SK-N-SH (cell line): ENCODE data around the gene CAPSL. TPM values are rescaled to one million over a fixed set of nuclear protein-coding genes. Genes with fewer than 3 reads are reported as not detected.

Experiments
- CTCF ChIA-PET: fragments of 300-600, 350-600 bp; formaldehyde crosslinking; extraction: SDS; loops from one replicate; lab custom pipeline; 2021; lab: Yijun Ruan, JAX
- POLR2A ChIA-PET: fragments of 350-600 bp; sonication (Branson Sonifier 250); formaldehyde crosslinking; extraction: SDS; loops from one replicate; lab custom pipeline; 2020; ENCODE audit warnings: antibody characterized with exemption, inconsistent platforms; lab: Yijun Ruan, JAX
- DNase-seq: peaks from one replicate; pipeline ENCODE4 v3.0.0; 2012
- H2AFZ ChIP-seq: fragments of 200-600 bp; sonication (generic); 2 replicates; pipeline ENCODE4 v1.8.1; 2016; ENCODE audit warnings: antibody characterized with exemption, mild to moderate bottlenecking, low read depth
- H3F3A ChIP-seq: fragments of 200-600 bp; sonication (generic); replicated peaks from 2 replicates; pipeline ENCODE3; 2016; ENCODE audit warnings: antibody characterized with exemption, mild to moderate bottlenecking; ENCODE audit not compliant: insufficient read depth
- H3K27ac ChIP-seq, 2 experiments: fragments of 200-500 bp in 1 of 2; fragments of 200-600 bp in 1 of 2; sonication (Bioruptor generic) in 1 of 2; sonication (generic), shearing (Covaris generic) in 1 of 2; 2 replicates each; pipeline versions ENCODE4 v1.5.1 to v1.6.1; 2014 to 2016; ENCODE audit warnings: low read depth in 2 of 2, inconsistent platforms in 1 of 2, low read length in 1 of 2, mild to moderate bottlenecking in 1 of 2, mixed read lengths in 1 of 2
- H3K27me3 ChIP-seq: fragments of 200-600 bp; sonication (generic), shearing (Covaris generic); 2 replicates; pipeline ENCODE4 v1.6.1; 2016; ENCODE audit warnings: mixed run types; ENCODE audit not compliant: insufficient read depth
- H3K36me3 ChIP-seq, 2 experiments: fragments of 200-500 bp in 1 of 2; fragments of 200-600 bp in 1 of 2; sonication (Bioruptor generic) in 1 of 2; sonication (generic) in 1 of 2; replicated peaks in 1 of 2; 2 replicates each; pipeline versions ENCODE3 to v1.5.1; 2014 to 2016; ENCODE audit warnings: low read length in 1 of 2, mild to moderate bottlenecking in 1 of 2; ENCODE audit not compliant: insufficient read depth in 2 of 2, control insufficient read depth in 1 of 2
- H3K4me1 ChIP-seq, 2 experiments: fragments of 200-500 bp in 1 of 2; fragments of 200-600 bp in 1 of 2; sonication (Bioruptor generic) in 1 of 2; sonication (generic), shearing (Covaris generic) in 1 of 2; 2 replicates each; pipeline versions ENCODE4 v1.5.1 to v1.6.1; 2014 to 2016; ENCODE audit warnings: low read depth in 1 of 2, low read length in 1 of 2, mixed run types in 1 of 2; ENCODE audit not compliant: insufficient read depth in 2 of 2, control insufficient read depth in 1 of 2
- H3K4me2 ChIP-seq: fragments of 200-600 bp; sonication (generic), shearing (Covaris generic); 2 replicates; pipeline ENCODE4 v1.6.1; 2017; ENCODE audit warnings: mixed run types
- H3K4me3 ChIP-seq, 2 experiments: fragments of 200-500 bp in 1 of 2; fragments of 200-600 bp in 1 of 2; sonication (Bioruptor generic) in 1 of 2; sonication (generic), shearing (Covaris generic) in 1 of 2; 2 replicates each; pipeline versions ENCODE4 v1.5.1 to v1.8.1; 2014 to 2016; ENCODE audit warnings: low read depth in 2 of 2, inconsistent platforms in 1 of 2, low read length in 1 of 2, mild to moderate bottlenecking in 1 of 2, mixed read lengths in 1 of 2, moderate library complexity in 1 of 2
- H3K79me2 ChIP-seq: fragments of 200-600 bp; sonication (generic); 2 replicates; pipeline ENCODE4 v1.8.1; 2017; ENCODE audit warnings: mild to moderate bottlenecking; ENCODE audit not compliant: insufficient read depth
- H3K9ac ChIP-seq: fragments of 200-600 bp; sonication (generic); 2 replicates; pipeline ENCODE4 v1.6.1; 2017; ENCODE audit warnings: mixed run types
- H3K9me2 ChIP-seq: fragments of 200-600 bp; sonication (generic); 2 replicates; pipeline ENCODE4 v1.6.1; 2017; ENCODE audit warnings: mixed run types
- H3K9me3 ChIP-seq: fragments of 200-600 bp; sonication (generic); 2 replicates; pipeline ENCODE4 v1.6.1; 2017; ENCODE audit warnings: mixed run types, mild to moderate bottlenecking, moderate library complexity
- H4K20me1 ChIP-seq: fragments of 200-600 bp; sonication (generic); 2 replicates; pipeline ENCODE4 v1.6.1; 2017; ENCODE audit warnings: mild to moderate bottlenecking, mixed run types; ENCODE audit not compliant: insufficient read depth
- CTCF ChIP-seq: fragments of 200-600 bp; sonication (generic); IDR thresholded peaks from 2 replicates; pipeline ENCODE4 v1.6.1; 2017; ENCODE audit warnings: antibody characterized with exemption, mild to moderate bottlenecking, moderate library complexity
- EP300 ChIP-seq, 2 experiments: IDR thresholded peaks; 2 replicates each; pipeline versions ENCODE4 v1.4.0 to v1.6.1; 2012; ENCODE audit warnings: borderline replicate concordance in 1 of 2, low read depth in 1 of 2, low read length in 1 of 2
- FOSL2 ChIP-seq: IDR thresholded peaks from 2 replicates; pipeline ENCODE4 v1.4.0; 2012; ENCODE audit warnings: low read depth, mild to moderate bottlenecking, moderate library complexity, borderline replicate concordance
- GATA2 ChIP-seq: sonication (generic); formaldehyde crosslinking; IDR thresholded peaks from 2 replicates; pipeline ENCODE4 v1.5.0; 2020; ENCODE audit warnings: mild to moderate bottlenecking, missing genetic modification reagents
- RCOR1 ChIP-seq: fragments of 150-350 bp; IDR thresholded peaks from 2 replicates; pipeline ENCODE4 v1.6.1; 2017; ENCODE audit warnings: antibody characterized with exemption, low read length
- REST ChIP-seq: IDR thresholded peaks from 2 replicates; pipeline ENCODE4 v1.6.1; 2012; ENCODE audit warnings: mild to moderate bottlenecking, low read depth, low read length, moderate library complexity
- SIN3A ChIP-seq: IDR thresholded peaks from 2 replicates; pipeline ENCODE4 v1.6.1; 2012; ENCODE audit warnings: low read depth, mild to moderate bottlenecking, low read length, moderate library complexity, borderline replicate concordance
- TCF12 ChIP-seq: IDR thresholded peaks from 2 replicates; pipeline ENCODE4 v1.4.0; 2012
- TEAD4 ChIP-seq: IDR thresholded peaks from 2 replicates; pipeline ENCODE4 v1.4.0; 2012; ENCODE audit warnings: mild to moderate bottlenecking, borderline replicate concordance; ENCODE audit not compliant: insufficient read depth
- WGBS: methylation state at CpG from one replicate; pipeline ENCODE4 v1.1.6; 2017; ENCODE audit warnings: low lambda C conversion rate; 5-methylcytosine and 5-hydroxymethylcytosine counted together
- polyA plus RNA-seq, 3 experiments: library from polyadenylated mRNA; depleted of rRNA; stranded (reverse); fragments of >200 nt; gene quantifications; 2 replicates each; pipeline ENCODE4 v1.2.3, GENCODE V29; 2012

The CAPSL gene
- polyA plus RNA-seq, 1 of the 3 experiments (the other 2 are of a cell fraction) = 0.23 TPM

- H3K36me3 ChIP-seq = peaks cover 0 to 15% of the 10 kb centered on the region in 2 experiments
- no peak for DNase-seq
- no peak overlapping the region for H3K4me2 ChIP-seq
- no peak for TF ChIP-seq EP300 (IDR thresholded peaks at IDR 0.05; ENCODE audit: borderline replicate concordance in 1 of 2, low read depth in 1 of 2, low read length in 1 of 2)
- H3K4me3 ChIP-seq = no peak overlapping the region
- H3F3A ChIP-seq = peaks cover 21% of the 10 kb centered on the region
- H4K20me1 ChIP-seq = no peaks in the 10 kb centered on the region
- peaks cover 0 to 36% of the 10 kb centered on the region in 2 experiments; a peak in 2 of 4 replicates for H3K4me1 ChIP-seq
- no peaks in the 10 kb centered on the region for H3K9me2 ChIP-seq
- ChIA-PET POLR2A (no interaction called here), CTCF (no interaction called here)
- no peak overlapping the region for H3K9ac ChIP-seq
- peaks cover 6% of the 10 kb centered on the region; the same call in 1 of the 2 replicates for H3K79me2 ChIP-seq
- H3K27ac ChIP-seq = no peak overlapping the region
- no peaks in the 10 kb centered on the region for H3K9me3 ChIP-seq
- no peaks in the 10 kb centered on the region for H3K27me3 ChIP-seq
- WGBS = 93% methylated on average over 1 of the region's 1 CpG
- H2AFZ ChIP-seq = no peak overlapping the region
These were observed 77.7 kb downstream of the CAPSL start for GRCh38 chr5:35860686-35861085.

GRCh38 chr5:35859101-35859661 is 79.2 kb downstream of the CAPSL start:
- peaks cover 0 to 36% of the 10 kb centered on the region in 2 experiments; a peak in 2 of 4 replicates for H3K4me1 ChIP-seq
- H3K27ac ChIP-seq = peak overlapping the region; percentile 6 to 87; a peak in 3 of 4 replicates
- H2AFZ ChIP-seq = peak overlapping the region; percentile 40
- peaks cover 0 to 10% of the 10 kb centered on the region in 2 experiments for H3K36me3 ChIP-seq
- POLR2A ChIA-PET = no interaction called here
- H3K9ac ChIP-seq = peak overlapping the region; percentile 20; the same call in 1 of the 2 replicates
- H3F3A ChIP-seq = peaks cover 21% of the 10 kb centered on the region
- TF ChIP-seq CTCF = no peak
- TF ChIP-seq TEAD4 = no peak
- TF ChIP-seq FOSL2 = no peak
- TF ChIP-seq GATA2 = no peak
- no peak for TF ChIP-seq TCF12
- no peak for TF ChIP-seq RCOR1
- no peak for TF ChIP-seq REST
- TF ChIP-seq SIN3A = no peak
- H3K9me3 ChIP-seq = no peaks in the 10 kb centered on the region
- no peaks in the 10 kb centered on the region for H3K27me3 ChIP-seq
- H4K20me1 ChIP-seq = no peaks in the 10 kb centered on the region
- peak overlapping the region; percentile 8 for H3K4me2 ChIP-seq
- CTCF ChIA-PET = interaction anchor here (0.8 kb wide), 1 partner anchor 67 kb away, joined by 3 read pairs; no protein-coding TSS in a partner anchor
- DNase-seq = no peak
- no peaks in the 10 kb centered on the region for H3K9me2 ChIP-seq
- peaks cover 6% of the 10 kb centered on the region; the same call in 1 of the 2 replicates for H3K79me2 ChIP-seq
- 48% methylated on average over 3 of the region's 3 CpGs for WGBS
- H3K4me3 ChIP-seq = 0 out of 4 replicates have a peak overlapping the region, but pooled peaks of 1 of the 2 experiments have one; percentile 5
